Muscle of arm (tissue), 12 donors: Measurements from ENCODE around the gene ROPN1L. TPM values are rescaled to one million over a fixed set of nuclear protein-coding genes. Genes with fewer than 3 reads are reported as not detected.
"Not testable (repeated sequence)": the region's sequence is repeated elsewhere in the genome, so short reads cannot be mapped to it uniquely, and the experiment has no call there.

ENCODE experiments used
- DNase-seq: peaks from one replicate; pipeline ENCODE4 v3.0.0-alpha.2; 2013
- polyA plus RNA-seq, 12 donors: library from polyadenylated mRNA; unstranded; fragments of 120-200 nt; gene quantifications; one replicate each; pipeline ENCODE4 v1.2.1, GENCODE V29; 2013; ENCODE audit not compliant: insufficient read length in 12 of 12

ROPN1L gene
- polyA plus RNA-seq, 12 donors, result 0.58 TPM; not detected in 11

DNA sequence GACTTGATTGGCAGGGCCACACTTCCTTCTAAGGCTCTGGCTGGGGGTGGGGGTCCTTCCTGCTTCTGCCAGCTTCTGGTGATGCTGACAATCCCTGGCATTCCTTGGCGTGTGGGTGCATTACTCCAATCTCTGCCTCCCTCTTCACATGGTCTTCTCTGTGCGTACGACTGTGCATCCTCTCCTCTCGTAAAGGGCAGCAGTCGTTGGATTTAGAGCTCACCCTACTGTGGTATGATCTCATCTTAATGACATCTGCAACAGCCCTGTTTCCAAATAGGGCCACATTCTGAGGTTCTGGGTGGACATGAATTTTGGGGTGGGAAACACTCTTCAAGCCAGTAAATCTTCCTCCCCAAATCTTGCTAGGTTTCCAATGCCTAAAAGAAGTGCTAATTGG lies 36.8 kb downstream of the ROPN1L start:
- DNase-seq, result no peak

GRCh38 chr5:10479154-10479721 lies 37.6 kb downstream of the ROPN1L start:
- no peak for DNase-seq

DNA sequence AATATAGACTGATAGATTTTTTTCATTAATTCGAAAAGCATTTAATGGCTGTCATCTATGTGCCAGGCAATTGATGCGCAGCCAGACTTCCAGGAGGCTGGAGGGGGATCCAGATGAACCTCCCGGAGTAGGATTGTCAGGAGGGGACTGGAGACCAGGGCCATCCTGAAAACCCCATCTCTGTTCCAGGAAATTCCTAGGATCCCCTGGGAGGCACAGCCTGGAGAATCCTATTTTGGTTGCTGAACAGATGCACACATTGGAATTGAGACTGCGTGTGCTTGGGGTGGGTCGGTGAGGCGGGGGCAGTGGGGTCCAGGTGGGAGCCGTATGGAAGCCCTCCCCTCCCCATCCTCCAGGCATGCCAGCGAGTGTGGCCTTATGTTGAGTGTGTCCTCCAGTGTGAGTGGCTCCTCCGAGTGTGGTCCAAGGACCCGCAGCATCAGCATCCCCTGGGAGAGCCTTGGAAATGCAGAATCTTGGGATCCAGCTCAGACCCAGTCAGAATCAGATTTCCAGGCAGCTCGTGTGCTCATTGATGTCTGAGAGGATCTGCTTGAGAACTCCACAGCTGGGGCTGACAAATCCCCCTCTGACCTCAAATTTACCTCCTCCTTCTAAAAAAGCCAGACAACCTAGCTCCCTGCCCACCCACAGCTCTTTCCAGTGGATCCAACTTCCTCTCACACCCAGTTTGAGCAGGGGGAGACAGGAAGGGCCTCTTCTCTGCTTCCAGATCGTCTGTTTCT lies 38.7 kb downstream of the ROPN1L start:
- no peak for DNase-seq

- DNase-seq, result no peak
Observed at GRCh38 chr5:10481241-10481935, 39.7 kb downstream of the ROPN1L start.

DNA sequence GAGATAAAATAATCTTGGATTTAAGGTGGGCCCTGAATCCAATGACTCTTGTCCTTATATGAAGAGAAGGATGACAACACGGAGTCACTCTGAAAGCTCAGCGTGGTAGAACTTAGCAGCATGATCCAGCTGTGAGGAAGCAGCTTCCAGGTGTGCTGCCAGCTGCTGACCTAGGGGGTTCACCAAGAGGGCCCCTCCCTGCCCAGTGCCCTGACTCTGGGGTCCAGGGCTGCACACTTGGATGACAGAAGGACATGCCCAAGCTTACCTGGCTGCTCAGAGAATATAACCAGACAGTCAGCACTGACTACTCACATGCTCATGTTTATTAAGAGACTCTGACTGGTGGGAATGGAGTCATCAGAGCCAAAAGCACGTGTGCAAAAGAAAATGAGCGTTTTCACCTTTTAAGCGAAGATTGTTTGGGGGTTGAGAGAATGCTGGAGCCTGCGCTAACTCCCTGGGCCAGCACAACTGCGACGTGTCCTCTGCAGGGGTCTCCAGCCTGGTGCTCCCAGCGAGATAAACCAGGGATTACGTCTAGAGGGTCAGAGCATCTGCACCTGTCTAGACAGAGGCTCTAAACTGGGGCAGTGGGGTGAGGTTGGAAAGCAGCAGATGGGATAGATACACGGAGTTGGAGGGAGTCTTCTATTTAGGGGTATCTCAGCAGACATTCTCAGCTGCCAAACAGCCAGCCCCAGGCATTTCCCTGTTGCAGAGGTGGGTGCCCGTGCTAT lies 41.3 kb downstream of the ROPN1L start:
- DNase-seq, result no peak

GRCh38 chr5:10484774-10485141 lies 43.1 kb downstream of the ROPN1L start:
- DNase-seq, result no peak

DNA sequence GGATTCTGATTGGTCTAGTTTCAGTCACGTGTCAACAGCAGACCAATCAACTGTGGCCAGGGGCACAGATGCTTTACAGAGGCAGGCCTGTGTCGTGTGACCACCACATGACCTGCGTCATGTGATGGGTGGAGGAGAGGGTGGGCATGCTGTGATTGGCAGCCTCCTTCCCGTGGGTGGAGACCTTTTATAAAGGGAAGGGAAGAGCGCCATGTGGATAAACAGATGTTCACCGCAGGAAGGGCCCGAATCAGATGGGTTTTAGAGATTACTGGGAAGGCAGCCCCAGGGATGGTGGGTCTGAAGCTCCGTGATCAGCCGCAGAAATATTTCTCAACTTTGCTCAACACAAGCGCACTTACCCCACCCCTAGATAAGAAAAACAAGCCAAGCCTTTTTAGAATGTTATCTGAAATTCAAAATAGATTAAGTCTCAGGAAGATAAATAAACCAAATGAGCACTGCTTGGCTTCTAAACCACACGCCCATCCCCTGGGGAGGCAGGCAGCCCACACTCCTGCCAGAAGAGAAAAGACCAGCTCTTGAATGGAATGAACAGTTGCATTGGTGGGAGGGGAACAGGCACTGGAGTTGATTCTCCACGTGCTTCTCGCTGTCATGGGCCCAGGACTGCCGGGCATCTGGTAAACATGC lies 43.6 kb downstream of the ROPN1L start:
- no peak for DNase-seq

DNA sequence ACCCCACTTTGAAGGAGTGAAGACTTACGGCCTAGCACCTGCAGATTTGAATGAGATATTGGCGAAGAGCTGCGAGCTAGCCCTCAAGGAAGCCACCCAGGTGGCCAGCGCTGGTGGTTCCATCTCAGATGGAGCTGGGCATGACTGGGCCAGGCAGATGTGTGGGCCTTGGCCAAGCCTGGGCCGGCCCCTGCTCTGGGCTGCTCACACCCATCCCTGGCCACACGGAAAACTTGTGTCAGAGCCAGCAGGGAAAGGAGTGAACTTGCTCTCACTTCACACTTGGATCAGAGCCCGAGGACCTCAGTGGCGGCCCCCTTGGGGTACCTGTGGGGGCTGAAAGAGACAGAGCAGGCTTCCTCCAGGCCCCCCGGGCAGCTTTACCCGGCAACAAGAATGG lies 44.2 kb downstream of the ROPN1L start:
- no peak for DNase-seq

- no peak for DNase-seq
Observed at GRCh38 chr5:10486511-10487344, 45.0 kb downstream of the ROPN1L start.

DNA sequence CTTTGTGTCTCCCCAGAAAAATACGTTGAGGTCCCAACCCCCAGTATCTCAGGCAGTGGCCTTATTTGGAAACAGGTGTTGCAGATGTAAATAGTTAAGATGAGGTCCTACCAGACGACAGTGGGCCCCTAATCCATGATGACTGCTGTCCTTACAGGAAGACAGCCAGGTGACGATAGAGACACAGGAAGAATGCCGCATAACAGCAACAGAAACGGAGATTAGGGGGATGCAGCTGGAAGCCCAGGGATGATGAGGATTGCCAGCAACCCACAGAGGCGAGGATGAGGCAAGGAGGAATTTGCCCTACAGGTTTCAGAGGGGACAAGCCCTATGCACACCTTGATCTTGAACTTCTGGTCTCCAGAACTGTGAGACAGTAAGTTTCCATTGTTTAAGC lies 46.5 kb downstream of the ROPN1L start:
- no peak for DNase-seq

GRCh38 chr5:10489810-10490426 lies 48.2 kb downstream of the ROPN1L start:
- DNase-seq, result no peak

DNA sequence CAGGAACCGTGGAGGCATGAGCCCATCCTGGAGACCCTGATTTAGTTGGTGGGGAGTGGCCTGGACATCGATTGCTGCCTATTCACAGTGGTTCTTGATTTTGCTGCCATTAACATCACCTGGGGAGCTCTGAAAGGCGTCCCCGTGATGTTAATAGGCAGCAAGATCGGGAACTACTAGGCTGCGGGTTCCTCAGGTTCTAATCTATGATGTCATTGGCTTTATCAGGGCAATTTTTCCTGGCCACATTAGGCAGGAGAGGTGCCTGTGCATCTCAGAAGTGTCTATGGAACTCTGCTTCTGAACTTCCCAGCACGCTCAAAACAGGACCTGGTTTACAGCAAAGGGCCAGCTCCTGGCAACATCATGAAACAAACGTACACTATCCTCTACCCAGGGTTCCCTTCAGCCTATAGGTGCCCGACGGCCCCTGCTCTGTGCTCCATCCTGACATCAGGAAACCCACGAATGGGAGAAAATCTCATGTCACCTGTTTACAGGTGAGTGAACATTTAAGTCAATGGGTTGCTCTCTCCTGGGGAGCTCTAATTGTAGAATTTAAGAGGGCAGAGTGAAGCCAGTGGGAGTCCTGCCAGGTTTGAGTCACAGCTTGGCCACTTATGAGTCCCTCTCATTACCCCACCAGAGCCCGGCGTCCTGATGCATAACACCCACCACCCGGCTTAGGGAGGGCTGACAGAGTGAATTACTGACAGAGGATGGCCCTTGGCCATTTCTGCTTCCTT lies 49.4 kb downstream of the ROPN1L start:
- no peak for DNase-seq

- DNase-seq, result no peak
Observed at GRCh38 chr5:10491673-10492026, 50.0 kb downstream of the ROPN1L start.

GRCh38 chr5:10493884-10494283 lies 52.2 kb downstream of the ROPN1L start:
- no peak for DNase-seq

DNA sequence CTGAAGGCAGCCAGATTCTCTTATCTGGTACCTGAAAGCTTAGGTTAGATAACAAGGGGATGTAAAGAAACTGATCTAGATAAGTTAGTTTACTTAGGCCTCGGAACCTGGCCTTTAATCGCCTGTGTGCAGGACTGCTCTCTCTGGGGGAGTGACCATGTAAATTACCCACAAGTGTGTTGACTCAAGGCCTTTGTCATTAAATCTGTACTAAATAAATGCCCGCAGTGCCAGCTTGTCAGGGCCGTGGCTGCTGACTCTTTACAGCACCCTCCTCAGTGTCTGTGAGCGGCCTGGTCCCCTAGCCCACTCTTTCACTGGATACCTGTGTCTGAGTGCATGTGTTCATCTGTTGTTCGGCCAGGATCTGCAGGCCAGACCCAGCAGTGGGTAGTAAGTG lies 52.8 kb downstream of the ROPN1L start:
- DNase-seq, result not testable (repeated sequence)

DNA sequence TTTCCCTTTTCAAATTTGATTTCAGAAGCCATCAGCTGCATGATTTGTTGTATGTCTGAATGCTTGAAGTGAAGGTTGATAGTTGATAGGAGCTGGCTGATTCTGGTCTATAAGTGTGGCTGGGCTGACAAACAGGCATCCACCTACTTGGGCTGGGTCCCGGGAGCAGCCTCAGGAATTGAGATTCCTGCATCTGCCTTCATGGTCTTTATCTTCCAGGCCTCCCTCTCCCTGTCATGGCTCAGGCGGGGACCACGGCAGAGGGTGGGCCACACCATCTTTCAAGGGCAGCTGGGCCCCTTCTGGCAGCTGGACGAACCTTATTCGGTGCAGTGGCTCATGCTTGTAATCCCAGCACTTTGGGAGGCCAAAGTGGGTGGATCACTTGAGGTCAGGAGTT lies 55.9 kb downstream of the ROPN1L start:
- DNase-seq, result no peak

DNA sequence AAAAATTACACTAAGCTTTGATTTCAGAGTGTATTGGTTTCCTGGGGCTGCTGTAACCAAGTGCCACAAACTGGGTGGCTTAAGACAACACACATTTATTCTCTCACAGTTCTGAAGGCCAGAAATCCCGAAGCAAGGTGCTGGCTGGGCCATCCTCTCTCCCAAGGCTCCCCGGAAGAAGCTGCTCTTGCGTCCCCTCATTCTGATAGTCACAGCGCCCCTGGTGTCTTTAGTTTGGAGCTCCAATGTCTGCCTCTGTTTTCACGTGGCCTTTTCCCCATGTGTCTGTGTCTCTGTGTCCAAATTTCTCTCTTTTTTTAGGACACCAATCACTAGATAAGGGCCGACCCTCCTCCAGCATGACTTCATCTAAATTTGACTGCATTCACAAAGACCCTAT lies 56.7 kb downstream of the ROPN1L start:
- DNase-seq, result no peak

DNA sequence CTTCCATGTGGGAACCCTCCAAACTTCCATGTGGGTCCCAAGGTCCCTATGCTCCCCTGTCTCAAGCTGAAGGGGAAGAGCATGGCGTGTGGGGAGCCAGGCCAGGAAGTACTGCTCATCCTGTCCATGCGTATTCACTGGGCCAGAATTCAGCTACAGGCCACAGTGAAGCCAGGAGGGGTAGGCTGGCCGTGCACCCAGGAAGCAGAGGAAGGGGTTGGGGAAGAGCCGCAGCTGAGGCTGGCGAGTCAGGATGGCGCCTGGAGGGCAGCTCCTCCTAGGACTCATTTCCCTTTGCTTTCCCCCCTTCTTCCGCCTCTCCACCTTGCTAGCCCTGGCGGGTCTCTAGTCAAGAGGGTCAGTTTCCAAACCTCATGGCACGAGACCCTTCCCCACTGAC lies 57.4 kb downstream of the ROPN1L start:
- DNase-seq, result no peak

DNA sequence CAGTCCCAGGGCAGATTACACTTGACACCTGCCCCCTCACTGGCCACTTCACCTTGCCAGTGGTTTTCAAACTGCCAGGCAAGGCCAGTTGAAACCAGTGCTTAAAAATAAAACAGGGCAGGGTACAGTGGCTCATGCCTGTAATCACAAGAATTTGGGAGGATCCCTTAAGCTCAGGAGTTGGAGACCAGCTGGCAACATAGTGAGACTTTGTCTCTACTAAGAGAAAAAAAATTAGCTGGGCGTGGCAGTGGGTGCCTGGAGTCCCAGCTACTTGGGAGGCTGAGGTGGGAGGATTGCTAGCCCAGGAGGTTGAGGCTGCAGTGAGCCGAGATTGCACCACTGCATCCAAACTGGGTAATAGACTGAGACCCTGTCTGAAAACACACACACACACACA lies 58.1 kb downstream of the ROPN1L start:
- no peak for DNase-seq

GRCh38 chr5:10500669-10501068 lies 59.0 kb downstream of the ROPN1L start:
- DNase-seq, result no peak
